Panc1 (cell line): ENCODE data around the gene DPAGT1.

Experiments
- CTCF ChIP-seq: fragments of 450-650 bp; IDR thresholded peaks from 2 replicates; pipeline ENCODE4 v1.5.1; 2017; ENCODE audit warnings: mild to moderate bottlenecking
- POLR2AphosphoS5 ChIP-seq: IDR thresholded peaks from 2 replicates; pipeline ENCODE4 v1.6.1; 2012; ENCODE audit warnings: mild to moderate bottlenecking, low read depth, low read length, moderate library complexity
- REST ChIP-seq, 2 experiments: IDR thresholded peaks; 2 replicates each; pipeline ENCODE4 v1.6.1; 2011 to 2012; ENCODE audit warnings: low read depth in 2 of 2, control low read depth in 1 of 2, low read length in 1 of 2, mild to moderate bottlenecking in 1 of 2, moderate library complexity in 1 of 2; ENCODE audit not compliant: insufficient read depth in 1 of 2
- TCF7L2 ChIP-seq: IDR thresholded peaks from 2 replicates; pipeline ENCODE4 v1.6.1; 2011; ENCODE audit warnings: mild to moderate bottlenecking, low read depth, low read length, inconsistent platforms

GRCh38 chr11:119148720-119149017 is 47.0 kb upstream of the DPAGT1 start:
- TF ChIP-seq CTCF, result no peak
- no peak for TF ChIP-seq REST (IDR thresholded peaks at IDR 0.05; ENCODE audit: insufficient read depth in 1 of 2, low read depth in 2 of 2, low read length in 1 of 2)
- no peak for TF ChIP-seq POLR2AphosphoS5
- TF ChIP-seq TCF7L2, result no peak
